Glutamatergic neuron (in vitro differentiated cells): ENCODE results near the gene G0S2. TPM values are rescaled to one million over a fixed set of nuclear protein-coding genes. Genes with fewer than 3 reads are reported as not detected.

Experiments used
- DNase-seq: peaks from one replicate; pipeline ENCODE4 v3.0.0; 2022
- H3K27ac Mint-ChIP-seq: one replicate; pipeline ENCODE4 v1.8.0; 2020; ENCODE audit warnings: mild to moderate bottlenecking, mixed read lengths, inconsistent platforms; ENCODE audit not compliant: unreplicated experiment
- H3K27me3 Mint-ChIP-seq: one replicate; pipeline ENCODE4 v1.8.0; 2020; ENCODE audit warnings: mild to moderate bottlenecking, moderate library complexity, mixed read lengths, inconsistent platforms; ENCODE audit not compliant: unreplicated experiment
- H3K36me3 Mint-ChIP-seq: one replicate; pipeline ENCODE4 v1.8.0; 2020; ENCODE audit warnings: mild to moderate bottlenecking, mixed read lengths, inconsistent platforms; ENCODE audit not compliant: unreplicated experiment
- H3K4me1 Mint-ChIP-seq: one replicate; pipeline ENCODE4 v1.8.0; 2020; ENCODE audit warnings: mild to moderate bottlenecking, low read depth, mixed read lengths, inconsistent platforms; ENCODE audit not compliant: unreplicated experiment
- H3K4me3 Mint-ChIP-seq: one replicate; pipeline ENCODE4 v1.8.0; 2020; ENCODE audit warnings: mild to moderate bottlenecking, mixed read lengths, inconsistent platforms; ENCODE audit not compliant: unreplicated experiment
- H3K9me3 Mint-ChIP-seq: one replicate; pipeline ENCODE4 v1.8.0; 2020; ENCODE audit warnings: mild to moderate bottlenecking, moderate library complexity, mixed read lengths, inconsistent platforms; ENCODE audit not compliant: unreplicated experiment
- CTCF ChIP-seq: fragments of 200-600 bp; sonication (generic); IDR thresholded peaks from one replicate; pipeline ENCODE4 v1.5.0; 2021; ENCODE audit not compliant: partially characterized antibody, unreplicated experiment
- total RNA-seq: library from RNA; stranded (reverse); fragmentation: NEBNext Ultra II Directional; extraction: Animal tissue kit (Norgen Biotek cat#: 25700); gene quantifications from one replicate; pipeline ENCODE4 v1.2.1, GENCODE V29; 2021; ENCODE audit not compliant: unreplicated experiment

Gene G0S2
- total RNA-seq, 1 donor from 2014 or later: 2.5 TPM

- Mint-ChIP-seq H3K27me3 (peaks cover 7% of the 10 kb centered on the region), H3K27ac (peak overlapping the region; percentile 78), H3K36me3 (no peaks in the 10 kb centered on the region), H3K9me3 (peaks cover 7% of the 10 kb centered on the region), H3K4me3 (no peak overlapping the region), H3K4me1 (peaks cover 21% of the 10 kb centered on the region)
- peak; percentile 96 for DNase-seq
- TF ChIP-seq CTCF: peak; percentile 98
Observed at GRCh38 chr1:209627732-209628196, 47.4 kb upstream of the G0S2 start.

GRCh38 chr1:209628618-209629299 is 46.5 kb upstream of the G0S2 start:
- Mint-ChIP-seq H3K27me3 (peaks cover 7% of the 10 kb centered on the region), H3K27ac (no peak overlapping the region), H3K4me1 (peaks cover 21% of the 10 kb centered on the region), H3K4me3 (no peak overlapping the region), H3K36me3 (no peaks in the 10 kb centered on the region), H3K9me3 (peaks cover 7% of the 10 kb centered on the region)
- TF ChIP-seq CTCF: no peak
- no peak for DNase-seq

GRCh38 chr1:209629621-209630382 is 45.4 kb upstream of the G0S2 start:
- TF ChIP-seq CTCF: no peak
- Mint-ChIP-seq H3K9me3 (peaks cover 6% of the 10 kb centered on the region), H3K27ac (no peak overlapping the region), H3K36me3 (no peaks in the 10 kb centered on the region), H3K4me1 (peaks cover 14% of the 10 kb centered on the region), H3K4me3 (no peak overlapping the region), H3K27me3 (peaks cover 6% of the 10 kb centered on the region)
- DNase-seq: no peak

DNA sequence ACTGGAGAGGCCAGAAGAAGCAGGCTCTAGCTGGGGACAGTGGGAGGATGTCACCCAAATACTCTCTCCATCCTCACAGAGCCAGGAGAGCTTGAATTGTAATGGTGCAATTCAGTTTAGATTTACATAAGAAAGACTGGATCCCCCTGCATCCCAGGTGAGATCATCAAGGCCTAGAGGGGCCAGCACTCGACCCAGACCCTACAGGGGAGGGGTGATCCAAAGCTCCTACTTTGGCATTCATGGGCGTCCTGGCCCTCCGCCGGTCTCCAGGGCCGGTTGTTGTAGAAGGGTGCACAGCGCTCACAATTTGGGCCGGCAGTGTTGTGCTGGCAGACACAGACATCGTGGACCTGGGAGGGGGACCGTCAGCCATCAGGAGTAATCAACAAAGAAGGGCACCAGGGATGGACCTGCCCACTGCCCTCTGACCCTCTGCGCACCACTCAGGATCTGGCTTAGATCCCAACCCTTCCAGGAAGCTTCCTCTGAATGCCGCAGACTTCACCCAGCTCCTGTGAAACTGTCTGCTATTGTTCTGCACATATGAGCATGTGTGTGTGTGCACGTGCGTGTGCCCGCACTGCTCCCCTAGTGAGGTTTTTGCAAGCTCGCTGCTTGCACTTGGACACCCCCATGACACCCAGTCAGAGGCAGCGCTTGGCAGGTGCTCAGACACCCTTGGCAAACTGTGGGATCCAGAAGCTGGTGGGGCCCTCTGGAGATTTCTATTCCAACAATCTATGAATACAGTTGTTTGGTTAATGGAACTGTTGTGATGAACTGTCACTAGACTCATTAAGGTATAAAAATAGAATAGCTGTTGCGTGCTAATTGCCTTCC is 44.6 kb upstream of the G0S2 start:
- no peak for DNase-seq
- peaks cover 6% of the 10 kb centered on the region for H3K27me3 Mint-ChIP-seq
- H3K4me1 Mint-ChIP-seq: peaks cover 12% of the 10 kb centered on the region
- H3K9me3 Mint-ChIP-seq: peaks cover 6% of the 10 kb centered on the region
- TF ChIP-seq CTCF: no peak
- no peak overlapping the region for H3K27ac Mint-ChIP-seq
- H3K36me3 Mint-ChIP-seq: no peaks in the 10 kb centered on the region
- no peak overlapping the region for H3K4me3 Mint-ChIP-seq
